ENCODE measurements around the gene CDC42. TPM values are rescaled to one million over a fixed set of nuclear protein-coding genes. Genes with fewer than 3 reads are reported as not detected.

CDC42 gene
- total and polyA plus RNA-seq, 9 of the 15 experiments (the other 6 are each of a cell fraction or from before 2014, with no cell fraction given) = 186 to 398 (median 325) TPM

- TF ChIP-seq FOXJ2 (tag; IDR thresholded peaks at IDR 0.05) = no peak
- TF ChIP-seq ZNF644 (tag; IDR thresholded peaks at IDR 0.05; ENCODE audit: low read depth) = no peak
- no peak for TF ChIP-seq ZNF584 (CRISPR knock-in tag; IDR thresholded peaks at IDR 0.05; ENCODE audit: low read depth)
- no peak for TF ChIP-seq KLF6 (CRISPR knock-in tag; IDR thresholded peaks at IDR 0.05; ENCODE audit: borderline replicate concordance)
- TF ChIP-seq ZBTB17 (CRISPR knock-in tag; IDR thresholded peaks at IDR 0.05) = no peak
- no peak for TF ChIP-seq PTTG1 (tag; IDR thresholded peaks at IDR 0.05; ENCODE audit: low read depth)
- TF ChIP-seq CTCFL (IDR thresholded peaks at IDR 0.05; ENCODE audit: borderline replicate concordance, insufficient read depth, low read depth, low read length, poor library complexity, severe bottlenecking) = no peak
- TF ChIP-seq MNT (conservative IDR thresholded peaks at IDR 0.05) = no peak
- no peak for TF ChIP-seq KLF16 (IDR thresholded peaks at IDR 0.05)
- TF ChIP-seq ETS2 (tag; IDR thresholded peaks at IDR 0.05; ENCODE audit: borderline replicate concordance, poor library complexity, severe bottlenecking) = no peak
- TF ChIP-seq ETV1 (tag; conservative IDR thresholded peaks at IDR 0.05; ENCODE audit: low read depth) = no peak
- TF ChIP-seq SMARCA5 (IDR thresholded peaks at IDR 0.05) = 0 out of 2 replicates have a peak, but pooled peaks have one; percentile 54
- 0 out of 2 replicates have a peak, but pooled peaks have one; percentile 37 for TF ChIP-seq PTBP1 (IDR thresholded peaks at IDR 0.05; ENCODE audit: low read depth, low read length)
- peak; percentile 92 for TF ChIP-seq RBM25 (IDR thresholded peaks at IDR 0.05; ENCODE audit: low read depth, low read length, severe bottlenecking)
- TF ChIP-seq HDAC6 (IDR thresholded peaks at IDR 0.05; ENCODE audit: low read depth, low read length) = no peak
- peak; percentile 15; the same call in 1 of the 2 replicates for TF ChIP-seq XRCC5 (IDR thresholded peaks at IDR 0.05; ENCODE audit: low read depth, low read length)
- TF ChIP-seq CBX1 (IDR thresholded peaks at IDR 0.05; ENCODE audit: low read depth) = 0 out of 2 replicates have a peak, but pooled peaks have one; percentile 37
- TF ChIP-seq BCOR (IDR thresholded peaks at IDR 0.05) = peak; percentile 88
- TF ChIP-seq BRD9 (IDR thresholded peaks at IDR 0.05; ENCODE audit: low read depth, partially characterized antibody) = no peak
- no peak for TF ChIP-seq MEF2D (tag; conservative IDR thresholded peaks at IDR 0.05; ENCODE audit: low read depth)
- no peak for TF ChIP-seq DDX20 (tag; IDR thresholded peaks at IDR 0.05; ENCODE audit: low read depth)
Measured at GRCh38 chr1:22132517-22133235, 80.2 kb downstream of the CDC42 start (continued).
